Effector memory CD8-positive, alpha-beta T cell (primary cell): ENCODE data around the gene ITPA.
A peak's percentile ranks its signal among the peaks of the same experiment; 100 is the strongest.
"Not testable (repeated sequence)": the region's sequence is repeated elsewhere in the genome, so short reads cannot be mapped to it uniquely, and the experiment has no call there.

ENCODE experiments used
- ATAC-seq: fragments of 150-1000 bp; cut with Tn5 transposase; replicated peaks from 2 replicates; pipeline ENCODE4 v1.10.0; 2021; ENCODE audit warnings: mild to moderate bottlenecking, moderate library complexity
- DNase-seq, 3 experiments: peaks; one replicate each; pipeline ENCODE4 v3.0.0; 2021
- H3K27ac Mint-ChIP-seq, 2 donors: one replicate each; pipeline ENCODE4 v1.8.0; 2022; ENCODE audit warnings: mild to moderate bottlenecking in 2 of 2, mixed read lengths in 2 of 2, moderate library complexity in 2 of 2
- H3K27me3 Mint-ChIP-seq, 2 donors: one replicate each; pipeline ENCODE4 v1.8.0; 2022; ENCODE audit warnings: mixed read lengths in 2 of 2
- H3K36me3 Mint-ChIP-seq: one replicate; pipeline ENCODE4 v1.8.0; 2022; ENCODE audit warnings: mild to moderate bottlenecking, moderate library complexity, mixed read lengths; ENCODE audit not compliant: insufficient read depth
- H3K4me1 Mint-ChIP-seq, 2 donors: one replicate each; pipeline ENCODE4 v1.8.0; 2022; ENCODE audit warnings: low read depth in 2 of 2, mixed read lengths in 2 of 2
- H3K4me3 Mint-ChIP-seq, 2 donors: one replicate each; pipeline ENCODE4 v1.8.0; 2022; ENCODE audit warnings: mild to moderate bottlenecking in 2 of 2, mixed read lengths in 2 of 2, moderate library complexity in 2 of 2
- H3K9me3 Mint-ChIP-seq, 2 donors: one replicate each; pipeline ENCODE4 v1.8.0; 2022; ENCODE audit warnings: mixed read lengths in 2 of 2

ITPA gene

GRCh38 chr20:3199976-3200755 lies 9.1 kb upstream of the ITPA start:
- H3K36me3 Mint-ChIP-seq, result peaks cover 75% of the 10 kb centered on the region
- H3K27ac Mint-ChIP-seq, result peak overlapping the region in 1 of 2 donors; percentile 28
- no peaks in the 10 kb centered on the region for H3K9me3 Mint-ChIP-seq
- ATAC-seq, result no peak
- no peak overlapping the region for H3K4me3 Mint-ChIP-seq
- peaks cover 18 to 37% of the 10 kb centered on the region in 2 donors for H3K4me1 Mint-ChIP-seq
- H3K27me3 Mint-ChIP-seq, result no peaks in the 10 kb centered on the region
- no peak for DNase-seq

DNA sequence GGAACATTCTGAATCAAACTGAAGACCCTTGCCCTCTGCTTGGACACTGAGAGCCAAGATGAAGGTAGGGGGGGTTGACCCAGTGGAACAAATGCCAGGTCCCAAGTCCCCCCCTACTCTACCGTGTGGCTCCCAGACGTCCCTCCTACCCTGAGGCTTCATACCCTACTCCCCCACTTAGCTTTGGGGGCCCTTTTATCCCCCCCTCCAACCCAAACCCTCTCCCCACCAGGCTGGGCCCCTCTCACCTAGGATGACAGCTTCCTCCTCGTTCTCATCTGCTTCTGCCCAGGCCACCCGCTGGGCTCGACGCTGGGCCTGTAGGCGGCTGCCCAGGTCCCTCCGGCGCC lies 6.4 kb upstream of the ITPA start:
- ATAC-seq, result no peak
- no peaks in the 10 kb centered on the region for H3K9me3 Mint-ChIP-seq
- DNase-seq, result no peak
- H3K36me3 Mint-ChIP-seq, result peaks cover 57% of the 10 kb centered on the region
- peak overlapping the region; percentile 96 to 99 for H3K27ac Mint-ChIP-seq
- H3K4me3 Mint-ChIP-seq, result peak overlapping the region; percentile 98 to 99
- H3K27me3 Mint-ChIP-seq, result no peaks in the 10 kb centered on the region
- peaks cover 15 to 28% of the 10 kb centered on the region in 2 donors for H3K4me1 Mint-ChIP-seq

DNA sequence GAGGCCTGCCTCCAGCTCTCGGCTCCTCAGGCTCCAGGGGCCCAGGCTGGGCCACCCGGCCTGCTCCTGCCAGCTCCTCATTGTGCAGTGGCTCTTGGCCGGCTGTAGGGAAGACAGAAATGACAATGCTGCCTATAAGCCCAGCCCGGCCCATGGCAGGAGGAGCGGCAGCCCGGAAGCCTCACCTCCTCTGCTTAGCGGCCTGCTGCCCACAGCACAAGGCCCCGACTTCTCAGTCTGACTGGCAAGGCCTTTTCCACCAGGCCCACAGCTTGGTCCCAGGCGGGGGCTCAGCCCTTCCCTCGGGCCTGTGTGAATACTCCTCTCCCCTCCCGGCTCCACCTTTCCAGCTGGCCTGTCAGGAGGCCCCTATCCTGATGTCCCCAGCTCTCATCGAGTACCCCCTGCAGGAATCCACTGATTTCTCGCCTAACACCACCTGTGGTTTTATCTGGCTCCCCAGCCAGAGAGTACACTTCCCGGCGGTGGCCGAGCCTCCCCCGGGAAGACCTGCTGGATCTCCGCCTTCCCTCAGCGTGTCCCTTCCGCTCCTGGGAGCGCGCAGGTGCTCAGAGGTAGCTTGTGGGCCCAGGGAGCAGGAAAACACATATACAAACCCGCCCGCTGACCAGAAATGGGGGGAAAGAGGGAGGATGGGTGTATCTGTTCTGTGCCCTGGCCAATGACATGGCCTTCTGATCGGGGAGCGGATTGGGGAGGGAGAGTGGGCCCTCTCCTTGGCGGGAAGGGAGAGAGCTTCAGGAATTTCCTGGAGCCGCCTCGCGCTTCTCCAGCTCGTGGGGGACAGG lies 5.8 kb upstream of the ITPA start:
- no peaks in the 10 kb centered on the region for H3K27me3 Mint-ChIP-seq
- no peaks in the 10 kb centered on the region for H3K9me3 Mint-ChIP-seq
- peak overlapping the region; percentile 96 to 99 for H3K27ac Mint-ChIP-seq
- H3K4me1 Mint-ChIP-seq, result peaks cover 16 to 29% of the 10 kb centered on the region in 2 donors
- DNase-seq (peak; percentile 12 to 50 (median 17)), ATAC-seq (peak; percentile 27)
- peak overlapping the region; percentile 98 to 99 for H3K4me3 Mint-ChIP-seq
- peaks cover 52% of the 10 kb centered on the region for H3K36me3 Mint-ChIP-seq

- peak; percentile 90 to 95 (median 92) for DNase-seq
- peak within 1 kb of the TSS; percentile 98 to 99 for H3K4me3 Mint-ChIP-seq
- peaks cover 21 to 28% of the 10 kb centered on the region in 2 donors for H3K4me1 Mint-ChIP-seq
- peak within 1 kb of the TSS; percentile 96 to 99 for H3K27ac Mint-ChIP-seq
- ATAC-seq, result peak; percentile 84
- H3K36me3 Mint-ChIP-seq, result peaks cover 50% of the 10 kb centered on the region
- H3K9me3 Mint-ChIP-seq, result no peaks in the 10 kb centered on the region
- no peaks in the 10 kb centered on the region for H3K27me3 Mint-ChIP-seq
These were observed 5.0 kb upstream of the ITPA start, which contains the start of gene DDRGK1 for GRCh38 chr20:3204124-3204794. Gene DDRGK1, minus strand, starts transcription at chr20:3204682. Its CDS starts 55 bp downstream, at chr20:3204627.

GRCh38 chr20:3208786-3209256 lies 477 bp upstream of the ITPA start:
- no peak for DNase-seq
- Mint-ChIP-seq H3K27me3 (no peaks in the 10 kb centered on the region), H3K4me1 (peaks cover 27 to 29% of the 10 kb centered on the region in 2 donors), H3K36me3 (peaks cover 29% of the 10 kb centered on the region), H3K4me3 (peak overlapping the region; percentile 83 to 100), H3K27ac (peak overlapping the region; percentile 90 to 100), H3K9me3 (no peaks in the 10 kb centered on the region)
- ATAC-seq, result peak; percentile 3

- no peaks in the 10 kb centered on the region for H3K27me3 Mint-ChIP-seq
- H3K27ac Mint-ChIP-seq, result peak overlapping the region; percentile 90 to 100
- H3K36me3 Mint-ChIP-seq, result peaks cover 24% of the 10 kb centered on the region
- ATAC-seq, result peak; percentile 25
- H3K4me3 Mint-ChIP-seq, result peak overlapping the region; percentile 83 to 100
- DNase-seq, result no peak
- H3K9me3 Mint-ChIP-seq, result no peaks in the 10 kb centered on the region
- H3K4me1 Mint-ChIP-seq, result peaks cover 19 to 23% of the 10 kb centered on the region in 2 donors
These were observed 634 bp downstream of the ITPA start for GRCh38 chr20:3209946-3210317.

GRCh38 chr20:3210346-3210745 lies 1.0 kb downstream of the ITPA start:
- no peaks in the 10 kb centered on the region for H3K9me3 Mint-ChIP-seq
- ATAC-seq (no peak), DNase-seq (no peak)
- H3K36me3 Mint-ChIP-seq, result peaks cover 29% of the 10 kb centered on the region
- no peaks in the 10 kb centered on the region for H3K27me3 Mint-ChIP-seq
- peak overlapping the region; percentile 90 to 100 for H3K27ac Mint-ChIP-seq
- H3K4me1 Mint-ChIP-seq, result peaks cover 19 to 23% of the 10 kb centered on the region in 2 donors
- H3K4me3 Mint-ChIP-seq, result peak overlapping the region; percentile 83 to 100

- H3K4me1 Mint-ChIP-seq, result peaks cover 19 to 23% of the 10 kb centered on the region in 2 donors
- peaks cover 36% of the 10 kb centered on the region for H3K36me3 Mint-ChIP-seq
- H3K9me3 Mint-ChIP-seq, result no peaks in the 10 kb centered on the region
- no peak for DNase-seq
- H3K27me3 Mint-ChIP-seq, result no peaks in the 10 kb centered on the region
- no peak overlapping the region for H3K4me3 Mint-ChIP-seq
- no peak for ATAC-seq
- H3K27ac Mint-ChIP-seq, result peak overlapping the region in 1 of 2 donors; percentile 14
These were observed 3.9 kb downstream of the ITPA start for GRCh38 chr20:3213226-3213625.

- not testable (repeated sequence) for H3K9me3 Mint-ChIP-seq, H3K4me3 Mint-ChIP-seq, H3K4me1 Mint-ChIP-seq, DNase-seq, H3K27ac Mint-ChIP-seq, ATAC-seq, H3K27me3 Mint-ChIP-seq
- H3K36me3 Mint-ChIP-seq, result peaks cover 29% of the 10 kb centered on the region
These were observed 6.1 kb downstream of the ITPA start for GRCh38 chr20:3215359-3215917.

DNA sequence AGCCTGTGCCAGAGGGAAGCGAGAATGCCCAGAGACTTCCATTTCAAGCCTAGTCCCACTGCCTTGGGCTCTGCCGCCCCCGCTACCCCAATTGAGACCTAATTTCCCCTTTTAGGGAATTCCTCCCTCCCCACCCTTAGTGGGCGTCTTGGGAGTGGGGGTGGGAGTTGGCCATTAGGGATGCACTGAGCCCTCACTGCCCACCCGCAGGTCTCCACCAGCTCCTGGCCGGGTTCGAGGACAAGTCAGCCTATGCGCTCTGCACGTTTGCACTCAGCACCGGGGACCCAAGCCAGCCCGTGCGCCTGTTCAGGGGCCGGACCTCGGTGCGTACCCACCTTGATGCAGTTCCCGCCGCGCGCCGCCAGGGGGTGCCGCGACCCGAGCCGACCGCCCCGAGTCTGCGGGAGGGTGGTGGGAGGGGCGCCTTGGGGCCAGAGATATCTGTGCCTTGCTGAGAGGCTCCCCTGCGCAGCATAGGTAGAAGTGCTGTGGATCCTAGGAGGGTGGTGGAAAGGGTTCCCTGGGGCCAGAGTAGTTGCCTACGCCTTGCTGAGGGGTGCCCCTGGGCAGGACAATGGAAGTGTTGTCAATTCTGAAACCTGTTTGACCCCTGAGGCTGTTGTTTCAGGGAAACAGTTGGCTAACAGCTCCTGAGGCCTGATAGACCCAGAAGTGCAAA lies 9.2 kb downstream of the ITPA start:
- Mint-ChIP-seq H3K27ac (no peak overlapping the region), H3K27me3 (no peaks in the 10 kb centered on the region), H3K9me3 (no peaks in the 10 kb centered on the region), H3K36me3 (peaks cover 39% of the 10 kb centered on the region), H3K4me1 (peaks cover 0 to 2% of the 10 kb centered on the region in 2 donors), H3K4me3 (no peak overlapping the region)
- ATAC-seq, result peak; percentile 97
- peak; percentile 70 to 74 (median 73) for DNase-seq

- Mint-ChIP-seq H3K4me1 (no peaks in the 10 kb centered on the region), H3K36me3 (peaks cover 26% of the 10 kb centered on the region), H3K27ac (no peak overlapping the region), H3K9me3 (no peaks in the 10 kb centered on the region), H3K27me3 (no peaks in the 10 kb centered on the region), H3K4me3 (no peak overlapping the region)
- no peak for ATAC-seq
- no peak for DNase-seq
These were observed 12.3 kb downstream of the ITPA start for GRCh38 chr20:3221398-3222226.
